SK-N-SH (cell line): Measurements from ENCODE around the gene RNASET2. TPM values are rescaled to one million over a fixed set of nuclear protein-coding genes. Genes with fewer than 3 reads are reported as not detected.

Experiments used
- CTCF ChIA-PET: fragments of 300-600, 350-600 bp; formaldehyde crosslinking; extraction: SDS; loops from one replicate; lab custom pipeline; 2021; lab: Yijun Ruan, JAX
- POLR2A ChIA-PET: fragments of 350-600 bp; sonication (Branson Sonifier 250); formaldehyde crosslinking; extraction: SDS; loops from one replicate; lab custom pipeline; 2020; ENCODE audit warnings: antibody characterized with exemption, inconsistent platforms; lab: Yijun Ruan, JAX
- DNase-seq: peaks from one replicate; pipeline ENCODE4 v3.0.0; 2012
- H2AFZ ChIP-seq: fragments of 200-600 bp; sonication (generic); 2 replicates; pipeline ENCODE4 v1.8.1; 2016; ENCODE audit warnings: antibody characterized with exemption, mild to moderate bottlenecking, low read depth
- H3F3A ChIP-seq: fragments of 200-600 bp; sonication (generic); replicated peaks from 2 replicates; pipeline ENCODE3; 2016; ENCODE audit warnings: antibody characterized with exemption, mild to moderate bottlenecking; ENCODE audit not compliant: insufficient read depth
- H3K27ac ChIP-seq, 2 experiments: fragments of 200-500 bp in 1 of 2; fragments of 200-600 bp in 1 of 2; sonication (Bioruptor generic) in 1 of 2; sonication (generic), shearing (Covaris generic) in 1 of 2; 2 replicates each; pipeline versions ENCODE4 v1.5.1 to v1.6.1; 2014 to 2016; ENCODE audit warnings: low read depth in 2 of 2, inconsistent platforms in 1 of 2, low read length in 1 of 2, mild to moderate bottlenecking in 1 of 2, mixed read lengths in 1 of 2
- H3K27me3 ChIP-seq: fragments of 200-600 bp; sonication (generic), shearing (Covaris generic); 2 replicates; pipeline ENCODE4 v1.6.1; 2016; ENCODE audit warnings: mixed run types; ENCODE audit not compliant: insufficient read depth
- H3K36me3 ChIP-seq, 2 experiments: fragments of 200-500 bp in 1 of 2; fragments of 200-600 bp in 1 of 2; sonication (Bioruptor generic) in 1 of 2; sonication (generic) in 1 of 2; replicated peaks in 1 of 2; 2 replicates each; pipeline versions ENCODE3 to v1.5.1; 2014 to 2016; ENCODE audit warnings: low read length in 1 of 2, mild to moderate bottlenecking in 1 of 2; ENCODE audit not compliant: insufficient read depth in 2 of 2, control insufficient read depth in 1 of 2
- H3K4me1 ChIP-seq, 2 experiments: fragments of 200-500 bp in 1 of 2; fragments of 200-600 bp in 1 of 2; sonication (Bioruptor generic) in 1 of 2; sonication (generic), shearing (Covaris generic) in 1 of 2; 2 replicates each; pipeline versions ENCODE4 v1.5.1 to v1.6.1; 2014 to 2016; ENCODE audit warnings: low read depth in 1 of 2, low read length in 1 of 2, mixed run types in 1 of 2; ENCODE audit not compliant: insufficient read depth in 2 of 2, control insufficient read depth in 1 of 2
- H3K4me2 ChIP-seq: fragments of 200-600 bp; sonication (generic), shearing (Covaris generic); 2 replicates; pipeline ENCODE4 v1.6.1; 2017; ENCODE audit warnings: mixed run types
- H3K4me3 ChIP-seq, 2 experiments: fragments of 200-500 bp in 1 of 2; fragments of 200-600 bp in 1 of 2; sonication (Bioruptor generic) in 1 of 2; sonication (generic), shearing (Covaris generic) in 1 of 2; 2 replicates each; pipeline versions ENCODE4 v1.5.1 to v1.8.1; 2014 to 2016; ENCODE audit warnings: low read depth in 2 of 2, inconsistent platforms in 1 of 2, low read length in 1 of 2, mild to moderate bottlenecking in 1 of 2, mixed read lengths in 1 of 2, moderate library complexity in 1 of 2
- H3K79me2 ChIP-seq: fragments of 200-600 bp; sonication (generic); 2 replicates; pipeline ENCODE4 v1.8.1; 2017; ENCODE audit warnings: mild to moderate bottlenecking; ENCODE audit not compliant: insufficient read depth
- H3K9ac ChIP-seq: fragments of 200-600 bp; sonication (generic); 2 replicates; pipeline ENCODE4 v1.6.1; 2017; ENCODE audit warnings: mixed run types
- H3K9me2 ChIP-seq: fragments of 200-600 bp; sonication (generic); 2 replicates; pipeline ENCODE4 v1.6.1; 2017; ENCODE audit warnings: mixed run types
- H3K9me3 ChIP-seq: fragments of 200-600 bp; sonication (generic); 2 replicates; pipeline ENCODE4 v1.6.1; 2017; ENCODE audit warnings: mixed run types, mild to moderate bottlenecking, moderate library complexity
- H4K20me1 ChIP-seq: fragments of 200-600 bp; sonication (generic); 2 replicates; pipeline ENCODE4 v1.6.1; 2017; ENCODE audit warnings: mild to moderate bottlenecking, mixed run types; ENCODE audit not compliant: insufficient read depth
- ELF1 ChIP-seq: IDR thresholded peaks from 2 replicates; pipeline ENCODE4 v1.4.0; 2012
- EP300 ChIP-seq, 2 experiments: IDR thresholded peaks; 2 replicates each; pipeline versions ENCODE4 v1.4.0 to v1.6.1; 2012; ENCODE audit warnings: borderline replicate concordance in 1 of 2, low read depth in 1 of 2, low read length in 1 of 2
- FOSL2 ChIP-seq: IDR thresholded peaks from 2 replicates; pipeline ENCODE4 v1.4.0; 2012; ENCODE audit warnings: low read depth, mild to moderate bottlenecking, moderate library complexity, borderline replicate concordance
- FOXJ3 ChIP-seq: sonication (generic); formaldehyde crosslinking; IDR thresholded peaks from 2 replicates; pipeline ENCODE4 v1.5.1; 2020; ENCODE audit warnings: mild to moderate bottlenecking, missing genetic modification reagents
- FOXM1 ChIP-seq: IDR thresholded peaks from 2 replicates; pipeline ENCODE4 v1.4.0; 2012; ENCODE audit warnings: low read depth, mild to moderate bottlenecking
- GABPA ChIP-seq: IDR thresholded peaks from 2 replicates; pipeline ENCODE4 v1.4.0; 2012; ENCODE audit warnings: low read depth, mild to moderate bottlenecking
- GATA2 ChIP-seq: sonication (generic); formaldehyde crosslinking; IDR thresholded peaks from 2 replicates; pipeline ENCODE4 v1.5.0; 2020; ENCODE audit warnings: mild to moderate bottlenecking, missing genetic modification reagents
- IRF3 ChIP-seq: fragments of 150-350 bp; IDR thresholded peaks from 2 replicates; pipeline ENCODE4 v1.6.1; 2016; ENCODE audit warnings: mild to moderate bottlenecking, low read depth, low read length
- MEF2A ChIP-seq: IDR thresholded peaks from 2 replicates; pipeline ENCODE4 v1.4.0; 2012; ENCODE audit warnings: low read depth, borderline replicate concordance
- PBX3 ChIP-seq: IDR thresholded peaks from 2 replicates; pipeline ENCODE4; 2012
- POLR2AphosphoS5 ChIP-seq: IDR thresholded peaks from 2 replicates; pipeline ENCODE4 v1.6.1; 2012; ENCODE audit warnings: low read depth, low read length
- RAD21 ChIP-seq: IDR thresholded peaks from 2 replicates; pipeline ENCODE4 v1.6.1; 2012; ENCODE audit warnings: mild to moderate bottlenecking, low read length
- RCOR1 ChIP-seq: fragments of 150-350 bp; IDR thresholded peaks from 2 replicates; pipeline ENCODE4 v1.6.1; 2017; ENCODE audit warnings: antibody characterized with exemption, low read length
- REST ChIP-seq: IDR thresholded peaks from 2 replicates; pipeline ENCODE4 v1.6.1; 2012; ENCODE audit warnings: mild to moderate bottlenecking, low read depth, low read length, moderate library complexity
- RFX5 ChIP-seq: IDR thresholded peaks from 2 replicates; pipeline ENCODE4 v1.6.1; 2012; ENCODE audit warnings: mild to moderate bottlenecking, improper control_type of control experiment, low read length
- SMC3 ChIP-seq: IDR thresholded peaks from 2 replicates; pipeline ENCODE4 v1.6.1; 2012; ENCODE audit warnings: low read depth, low read length, improper control_type of control experiment
- TAF1 ChIP-seq: IDR thresholded peaks from 2 replicates; pipeline ENCODE4 v1.6.1; 2012; ENCODE audit warnings: low read depth, mild to moderate bottlenecking, low read length, moderate library complexity, borderline replicate concordance
- TEAD4 ChIP-seq: IDR thresholded peaks from 2 replicates; pipeline ENCODE4 v1.4.0; 2012; ENCODE audit warnings: mild to moderate bottlenecking, borderline replicate concordance; ENCODE audit not compliant: insufficient read depth
- ZBTB33 ChIP-seq: IDR thresholded peaks from 2 replicates; pipeline ENCODE4 v1.4.0; 2012; ENCODE audit warnings: low read depth, borderline replicate concordance
- WGBS: methylation state at CpG from one replicate; pipeline ENCODE4 v1.1.6; 2017; ENCODE audit warnings: low lambda C conversion rate; 5-methylcytosine and 5-hydroxymethylcytosine counted together
- polyA plus RNA-seq, 3 experiments: library from polyadenylated mRNA; depleted of rRNA; stranded (reverse); fragments of >200 nt; gene quantifications; 2 replicates each; pipeline ENCODE4 v1.2.3, GENCODE V29; 2012

The RNASET2 gene
- polyA plus RNA-seq, 1 of the 3 experiments (the other 2 are of a cell fraction) = 59.2 TPM

GRCh38 chr6:166997348-166997747, 41.0 kb upstream of the RNASET2 start:
- H2AFZ ChIP-seq = 0 out of 2 replicates have a peak overlapping the region, but pooled peaks have one; percentile 67
- H3K27ac ChIP-seq = no peak overlapping the region; a peak in 1 of 4 replicates

GRCh38 chr6:166996406-166996805, 40.1 kb upstream of the RNASET2 start:
- WGBS = 87% methylated on average over 7 of the region's 7 CpGs
- H2AFZ ChIP-seq = no peak overlapping the region
- peaks cover 10 to 18% of the 10 kb centered on the region in 2 experiments; a peak in 3 of 4 replicates for H3K4me1 ChIP-seq
- no peaks in the 10 kb centered on the region for H3F3A ChIP-seq
- no peak for DNase-seq
- no peak overlapping the region for H3K4me3 ChIP-seq
- H3K9me2 ChIP-seq = no peaks in the 10 kb centered on the region
- H3K9me3 ChIP-seq = no peaks in the 10 kb centered on the region
- no peak overlapping the region for H3K9ac ChIP-seq
- peaks cover 5% of the 10 kb centered on the region; the same call in 1 of the 2 replicates for H4K20me1 ChIP-seq
- CTCF ChIA-PET = interaction anchor here (0.5 to 1.1 kb wide), 3 partner anchors 41 to 146 kb away, joined by 3 to 4 read pairs (median 3); no protein-coding TSS in a partner anchor
- no peak overlapping the region; a peak in 1 of 4 replicates for H3K27ac ChIP-seq
- no peak overlapping the region for H3K4me2 ChIP-seq
- POLR2A ChIA-PET = no interaction called here
- H3K36me3 ChIP-seq = peaks cover 0 to 4% of the 10 kb centered on the region in 2 experiments
- peaks cover 81% of the 10 kb centered on the region for H3K79me2 ChIP-seq
- no peaks in the 10 kb centered on the region for H3K27me3 ChIP-seq
- TF ChIP-seq RFX5 (no peak), POLR2AphosphoS5 (no peak), GATA2 (CRISPR knock-in tag) (no peak), GABPA (no peak), TAF1 (no peak), EP300 (IDR thresholded peaks at IDR 0.05; ENCODE audit: borderline replicate concordance in 1 of 2, low read depth in 1 of 2, low read length in 1 of 2) (no peak), SMC3 (no peak), PBX3 (no peak), FOSL2 (no peak), FOXM1 (no peak), FOXJ3 (no peak), ZBTB33 (no peak), REST (no peak), RCOR1 (no peak), RAD21 (no peak), TEAD4 (no peak), ELF1 (no peak)

More at GRCh38 chr6:166997348-166997747, 41.0 kb upstream of the RNASET2 start:
- no peak overlapping the region; the same call in 1 of the 2 replicates for H3K9ac ChIP-seq
- peaks cover 15 to 24% of the 10 kb centered on the region in 2 experiments; a peak in 3 of 4 replicates for H3K4me1 ChIP-seq
- H3F3A ChIP-seq = peaks cover under 1% of the 10 kb centered on the region
- H3K9me2 ChIP-seq = no peaks in the 10 kb centered on the region
- peak overlapping the region; percentile 57 to 97 for H3K4me3 ChIP-seq
- H3K36me3 ChIP-seq = peaks cover 4 to 13% of the 10 kb centered on the region in 2 experiments
- CTCF ChIA-PET = interaction anchor here (1.3 to 3.4 kb wide), 5 partner anchors 44 to 223 kb away, joined by 3 to 27 read pairs (median 5); no protein-coding TSS in a partner anchor
- H3K79me2 ChIP-seq = peaks cover 84% of the 10 kb centered on the region
- no peak for TF ChIP-seq FOXJ3
- TF ChIP-seq MEF2A = no peak
- no peak for TF ChIP-seq IRF3
- peaks cover 5% of the 10 kb centered on the region for H4K20me1 ChIP-seq
- 79% methylated on average over 3 of the region's 3 CpGs for WGBS
- no peaks in the 10 kb centered on the region for H3K27me3 ChIP-seq
- no peak for DNase-seq
- H3K4me2 ChIP-seq = peak overlapping the region; percentile 98
- POLR2A ChIA-PET = no interaction called here
- H3K9me3 ChIP-seq = no peaks in the 10 kb centered on the region
